Measurements from ENCODE around the gene CACNA2D4.
"Not testable (repeated sequence)": the region's sequence is repeated elsewhere in the genome, so short reads cannot be mapped to it uniquely, and the experiment has no call there.

Gene CACNA2D4

GRCh38 chr12:1832801-1833595 lies 85.5 kb downstream of the CACNA2D4 start:
- no peak for DNase-seq (ENCODE audit: low read depth, low spot score)

DNA sequence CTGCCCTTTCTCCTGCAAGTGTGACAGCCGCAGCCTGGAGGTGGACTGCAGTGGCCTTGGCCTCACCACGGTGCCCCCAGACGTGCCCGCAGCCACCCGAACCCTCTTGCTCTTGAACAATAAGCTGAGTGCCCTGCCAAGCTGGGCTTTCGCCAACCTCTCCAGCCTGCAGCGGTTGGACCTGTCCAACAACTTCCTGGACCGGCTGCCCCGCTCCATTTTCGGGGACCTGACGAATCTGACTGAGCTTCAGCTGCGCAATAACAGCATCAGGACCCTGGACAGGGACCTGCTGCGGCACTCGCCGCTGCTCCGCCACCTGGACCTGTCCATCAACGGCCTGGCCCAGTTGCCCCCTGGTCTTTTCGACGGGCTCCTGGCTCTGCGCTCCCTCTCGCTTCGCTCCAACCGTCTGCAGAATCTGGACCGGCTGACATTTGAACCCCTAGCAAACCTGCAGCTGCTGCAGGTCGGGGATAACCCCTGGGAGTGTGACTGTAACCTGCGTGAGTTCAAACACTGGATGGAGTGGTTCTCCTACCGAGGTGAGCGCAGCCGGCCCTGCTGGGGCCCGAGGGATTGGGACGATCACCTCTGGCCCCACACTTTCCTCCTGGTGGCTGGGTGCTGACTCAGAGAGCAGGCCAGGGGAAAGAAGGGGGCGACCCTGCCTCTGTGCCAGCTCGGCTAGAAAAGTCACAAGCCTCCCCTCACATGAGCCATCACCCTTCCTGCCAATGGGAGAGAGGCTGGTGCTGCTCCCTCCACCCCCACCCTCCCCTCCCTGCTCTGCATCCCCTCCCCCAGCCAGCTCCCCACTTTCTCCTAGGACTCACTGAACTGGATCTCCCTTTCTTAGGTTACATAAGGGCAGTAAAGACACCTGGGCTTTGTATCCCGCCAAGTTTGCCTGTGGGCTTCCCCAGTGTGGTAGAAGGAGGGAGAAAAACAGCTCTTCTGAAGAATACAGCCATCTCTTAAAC lies 87.2 kb downstream of the CACNA2D4 start:
- DNase-seq (ENCODE audit: low read depth, low spot score) = no peak

GRCh38 chr12:1830401-1830845 lies 88.0 kb downstream of the CACNA2D4 start:
- no peak for DNase-seq (ENCODE audit: low read depth, low spot score)

DNA sequence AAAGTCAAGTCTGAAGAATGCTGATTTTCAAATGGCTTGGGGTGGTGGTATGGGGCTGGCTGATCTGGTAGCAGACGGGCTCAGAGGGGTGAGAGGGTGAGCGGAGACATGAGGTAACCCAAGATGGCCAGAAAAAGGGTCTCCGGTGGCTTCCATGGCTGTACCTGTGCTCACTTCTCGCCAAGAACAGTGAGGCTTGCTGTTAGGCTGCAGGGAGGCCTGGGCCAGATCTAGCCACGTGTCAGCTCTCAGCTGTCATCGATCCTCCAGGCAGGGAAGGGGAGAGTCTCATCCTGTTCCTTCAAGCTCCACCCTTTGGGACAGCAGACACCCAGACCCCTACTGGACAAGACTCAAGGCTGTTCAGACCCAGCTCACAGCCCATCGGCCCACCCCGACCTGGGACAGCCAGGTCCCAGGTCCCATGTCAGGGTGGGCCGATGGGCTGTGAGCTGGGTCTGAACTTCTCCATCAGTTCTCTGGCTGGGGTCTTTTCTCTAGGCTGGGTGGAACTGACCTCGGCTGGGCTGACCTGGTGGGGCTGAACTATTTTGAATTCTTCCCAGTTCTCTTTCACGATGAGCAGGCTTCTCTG lies 89.0 kb downstream of the CACNA2D4 start:
- DNase-seq (ENCODE audit: low read depth, low spot score) = no peak

- no peak for DNase-seq (ENCODE audit: low read depth, low spot score)
Observed at GRCh38 chr12:1828856-1829255, 89.6 kb downstream of the CACNA2D4 start.

GRCh38 chr12:1827826-1828805 lies 90.3 kb downstream of the CACNA2D4 start:
- no peak for DNase-seq (ENCODE audit: low read depth, low spot score)

DNA sequence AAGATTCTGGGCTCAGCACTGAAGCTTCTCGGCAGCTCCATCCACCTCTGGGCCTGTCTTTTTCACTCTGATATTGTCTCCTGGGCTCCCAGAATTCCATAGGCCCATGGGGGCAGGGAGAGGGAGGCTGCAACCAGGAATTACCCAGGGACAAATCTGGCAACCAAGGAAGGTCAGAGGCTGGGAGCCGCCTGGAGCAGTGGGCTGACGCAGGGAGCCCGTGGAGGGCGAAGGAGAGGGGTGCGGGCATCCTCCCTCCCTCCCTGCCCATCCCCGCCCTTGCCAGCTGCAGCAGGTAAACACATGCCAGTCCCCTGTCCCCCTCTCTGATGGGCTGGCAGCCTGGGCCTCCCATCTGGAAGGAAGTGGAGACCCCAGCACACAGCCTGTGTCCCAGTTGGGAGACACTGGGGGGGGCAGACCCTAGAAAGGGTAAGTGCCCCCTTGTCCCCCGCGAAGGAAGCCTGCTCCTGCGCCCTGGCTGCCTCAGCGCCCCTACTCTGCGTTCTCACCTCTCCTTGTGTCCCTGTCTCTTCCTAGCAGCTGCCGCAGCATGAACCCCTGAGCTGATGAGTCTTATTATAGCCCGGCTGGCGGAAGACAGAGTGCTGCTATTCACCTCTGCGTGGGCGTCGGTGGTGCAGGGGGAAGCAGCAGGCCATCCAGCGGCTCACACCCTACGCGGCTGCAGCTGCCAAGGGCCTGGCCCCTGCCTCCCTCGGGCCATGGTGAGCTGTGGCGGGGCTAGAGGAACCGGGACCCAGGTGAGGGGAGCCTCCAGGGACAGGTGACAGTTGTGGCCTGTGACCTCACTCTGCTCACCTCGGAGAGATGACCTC lies 91.4 kb downstream of the CACNA2D4 start:
- no peak for DNase-seq (ENCODE audit: low read depth, low spot score)

DNA sequence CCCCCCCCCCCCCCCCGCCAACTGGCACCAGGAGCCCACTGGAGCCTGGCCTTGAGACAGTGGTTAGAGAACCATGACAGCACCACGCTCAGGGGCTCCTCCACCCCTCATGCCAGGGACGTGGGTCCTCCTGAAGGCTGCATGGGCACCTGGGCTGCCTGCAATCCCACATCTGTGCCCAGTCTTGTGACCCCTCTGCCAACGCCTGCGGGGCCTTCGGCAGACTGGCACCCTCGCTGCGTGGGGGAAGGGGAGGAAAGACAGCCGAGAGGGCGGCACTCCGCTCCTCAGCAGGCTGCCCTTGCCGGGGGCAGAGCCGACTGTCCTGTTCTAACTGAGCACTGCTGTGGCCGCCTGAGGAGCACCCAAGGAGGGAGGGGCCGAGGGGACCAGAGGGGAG lies 92.1 kb downstream of the CACNA2D4 start:
- DNase-seq (ENCODE audit: low read depth, low spot score) = no peak

- DNase-seq (ENCODE audit: low read depth, low spot score) = no peak
Observed at GRCh38 chr12:1825382-1826102, 92.9 kb downstream of the CACNA2D4 start.

GRCh38 chr12:1823237-1823636 lies 95.2 kb downstream of the CACNA2D4 start:
- no peak for DNase-seq (ENCODE audit: low read depth, low spot score)

- no peak for DNase-seq (ENCODE audit: low read depth, low spot score)
Observed at GRCh38 chr12:1822699-1823098, 95.8 kb downstream of the CACNA2D4 start.

DNA sequence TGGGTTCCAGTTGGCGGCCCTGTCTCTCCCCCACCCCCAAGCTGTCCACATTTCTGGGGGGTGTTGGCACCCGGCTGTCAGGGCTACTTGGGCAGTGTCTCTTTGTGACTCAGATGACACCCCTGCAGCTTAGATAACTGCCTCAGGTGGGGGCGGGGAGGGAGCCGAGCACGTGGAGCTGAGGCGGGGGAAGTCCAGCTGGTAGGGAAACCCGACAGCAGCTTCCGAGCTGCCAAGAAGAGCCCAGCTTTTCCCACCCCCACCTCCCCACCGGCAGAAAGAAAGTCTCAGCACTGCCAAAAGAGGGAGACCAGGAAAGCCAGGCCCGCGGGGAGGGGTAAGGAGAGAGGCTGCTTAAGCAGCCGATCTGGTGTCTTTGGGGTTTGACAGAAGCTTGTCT lies 96.6 kb downstream of the CACNA2D4 start:
- DNase-seq (ENCODE audit: low read depth, low spot score) = no peak

GRCh38 chr12:1820896-1821291 lies 97.6 kb downstream of the CACNA2D4 start:
- DNase-seq (ENCODE audit: low read depth, low spot score) = no peak

GRCh38 chr12:1820191-1820895 lies 98.1 kb downstream of the CACNA2D4 start, which contains the start of gene LRTM2:
LRTM2 (plus strand) TSS chr12:1820565; CDS start chr12:1828149, 7,584 bp downstream.
- DNase-seq (ENCODE audit: low read depth, low spot score) = no peak

GRCh38 chr12:1819571-1819970 lies 98.9 kb downstream of the CACNA2D4 start:
- DNase-seq (ENCODE audit: low read depth, low spot score) = no peak

GRCh38 chr12:1819050-1819449 lies 99.4 kb downstream of the CACNA2D4 start:
- no peak for DNase-seq (ENCODE audit: low read depth, low spot score)

DNA sequence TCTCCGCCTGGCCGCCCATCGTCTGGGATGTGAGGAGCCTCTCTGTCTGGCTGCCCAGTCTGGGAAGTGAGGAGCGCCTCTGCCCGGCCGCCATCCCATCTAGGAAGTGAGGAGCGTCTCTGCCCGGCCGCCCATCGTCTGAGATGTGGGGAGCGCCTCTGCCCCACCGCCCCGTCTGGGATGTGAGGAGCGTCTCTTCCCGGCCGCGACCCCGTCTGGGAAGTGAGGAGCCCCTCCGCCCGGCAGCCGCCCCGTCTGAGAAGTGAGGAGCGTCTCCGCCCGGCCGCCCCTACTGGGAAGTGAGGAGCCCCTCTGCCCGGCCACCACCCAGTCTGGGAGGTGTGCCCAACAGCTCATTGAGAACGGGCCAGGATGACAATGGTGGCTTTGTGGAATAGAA lies 100.5 kb downstream of the CACNA2D4 start:
- not testable (repeated sequence) for DNase-seq (ENCODE audit: low read depth, low spot score)

DNA sequence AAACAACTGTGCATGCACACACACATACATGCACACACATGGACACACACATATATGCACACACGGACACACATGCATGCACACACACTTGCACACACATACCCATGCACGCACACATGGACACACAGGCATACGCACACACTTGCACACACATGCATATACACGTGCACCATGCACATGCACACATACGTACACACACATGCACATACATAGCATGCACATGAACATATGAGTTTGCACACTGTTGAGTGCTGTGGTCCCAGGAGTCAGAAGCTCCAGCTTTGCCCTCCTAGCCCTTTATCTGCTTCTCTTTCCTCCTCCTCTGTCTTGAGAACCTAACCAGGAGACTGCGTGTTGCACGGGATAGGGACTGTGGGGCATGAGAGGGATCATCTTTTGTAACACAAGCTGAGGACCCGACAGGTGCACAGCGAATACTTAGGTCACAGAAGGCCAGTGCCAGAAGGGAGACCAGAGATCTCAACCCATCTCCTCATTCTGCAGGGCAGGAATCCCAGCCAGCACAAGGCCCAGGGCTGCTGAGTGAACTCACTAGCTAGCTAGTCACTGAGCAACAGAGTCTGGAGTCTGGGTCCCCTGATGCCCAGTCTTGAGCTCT lies 101.6 kb downstream of the CACNA2D4 start:
- no peak for DNase-seq (ENCODE audit: low read depth, low spot score)

Data from brain pericyte (primary cell).